Neutrophil (primary cell): ENCODE data around the gene SPDL1.

Experiments used
- H3K27ac ChIP-seq: fragments of 200-600 bp; sonication (generic); 2 replicates; pipeline ENCODE4 v1.5.1; 2016; ENCODE audit warnings: mild to moderate bottlenecking, moderate library complexity
- H3K27me3 ChIP-seq: fragments of 200-600 bp; sonication (generic); 2 replicates; pipeline ENCODE4 v1.6.0; 2016; ENCODE audit warnings: mild to moderate bottlenecking
- H3K36me3 ChIP-seq: fragments of 200-600 bp; sonication (generic); 2 replicates; pipeline ENCODE4 v1.5.1; 2017
- H3K4me1 ChIP-seq, 2 experiments: fragments of 200-600 bp in 1 of 2; sonication (generic) in 1 of 2; 1 replicate in 1 of 2; 2 replicates in 1 of 2; pipeline versions ENCODE4 v1.5.1 to v1.6.1; 2013 to 2016; ENCODE audit warnings: low read depth in 1 of 2, low read length in 1 of 2, mild to moderate bottlenecking in 1 of 2, moderate library complexity in 1 of 2; ENCODE audit not compliant: control insufficient read depth in 1 of 2, insufficient read depth in 1 of 2
- H3K4me3 ChIP-seq, 2 experiments: fragments of 200-600 bp in 1 of 2; sonication (generic) in 1 of 2; 1 replicate in 1 of 2; 2 replicates in 1 of 2; pipeline ENCODE4 v1.5.1; 2013 to 2016; ENCODE audit warnings: low read depth in 1 of 2, low read length in 1 of 2, mild to moderate bottlenecking in 1 of 2, moderate library complexity in 1 of 2
- H3K9me3 ChIP-seq: fragments of 200-600 bp; sonication (generic); 2 replicates; pipeline ENCODE4 v1.5.1; 2016
- TF ChIP-seq, protein P1 (sequence below): fragments of 200-600 bp; sonication (generic); IDR thresholded peaks from 2 replicates; pipeline ENCODE4 v1.5.1; 2016; ENCODE audit warnings: antibody characterized with exemption

The SPDL1 gene

GRCh38 chr5:169583101-169583423 is 511 bp upstream of the SPDL1 start:
- TF ChIP-seq, protein P1, sequence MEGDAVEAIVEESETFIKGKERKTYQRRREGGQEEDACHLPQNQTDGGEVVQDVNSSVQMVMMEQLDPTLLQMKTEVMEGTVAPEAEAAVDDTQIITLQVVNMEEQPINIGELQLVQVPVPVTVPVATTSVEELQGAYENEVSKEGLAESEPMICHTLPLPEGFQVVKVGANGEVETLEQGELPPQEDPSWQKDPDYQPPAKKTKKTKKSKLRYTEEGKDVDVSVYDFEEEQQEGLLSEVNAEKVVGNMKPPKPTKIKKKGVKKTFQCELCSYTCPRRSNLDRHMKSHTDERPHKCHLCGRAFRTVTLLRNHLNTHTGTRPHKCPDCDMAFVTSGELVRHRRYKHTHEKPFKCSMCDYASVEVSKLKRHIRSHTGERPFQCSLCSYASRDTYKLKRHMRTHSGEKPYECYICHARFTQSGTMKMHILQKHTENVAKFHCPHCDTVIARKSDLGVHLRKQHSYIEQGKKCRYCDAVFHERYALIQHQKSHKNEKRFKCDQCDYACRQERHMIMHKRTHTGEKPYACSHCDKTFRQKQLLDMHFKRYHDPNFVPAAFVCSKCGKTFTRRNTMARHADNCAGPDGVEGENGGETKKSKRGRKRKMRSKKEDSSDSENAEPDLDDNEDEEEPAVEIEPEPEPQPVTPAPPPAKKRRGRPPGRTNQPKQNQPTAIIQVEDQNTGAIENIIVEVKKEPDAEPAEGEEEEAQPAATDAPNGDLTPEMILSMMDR, result no peak
- peaks cover 14 to 21% of the 10 kb centered on the region in 2 experiments for H3K4me1 ChIP-seq
- H3K36me3 ChIP-seq, result no peaks in the 10 kb centered on the region
- peaks cover 31% of the 10 kb centered on the region for H3K27me3 ChIP-seq
- peak overlapping the region; percentile 83 to 91 for H3K4me3 ChIP-seq
- no peak overlapping the region for H3K27ac ChIP-seq
- no peaks in the 10 kb centered on the region for H3K9me3 ChIP-seq

- Histone ChIP-seq H3K27ac (no peak overlapping the region), H3K4me1 (peaks cover 14 to 21% of the 10 kb centered on the region in 2 experiments), H3K9me3 (no peaks in the 10 kb centered on the region), H3K27me3 (peaks cover 13% of the 10 kb centered on the region), H3K36me3 (no peaks in the 10 kb centered on the region), H3K4me3 (no peak overlapping the region)
- TF ChIP-seq, protein P1, result no peak
Observed at GRCh38 chr5:169584998-169585451, 1.5 kb downstream of the SPDL1 start.

- TF ChIP-seq, protein P1, result no peak
- Histone ChIP-seq H3K27ac (no peak overlapping the region), H3K27me3 (no peaks in the 10 kb centered on the region), H3K36me3 (peaks cover 36% of the 10 kb centered on the region), H3K9me3 (no peaks in the 10 kb centered on the region), H3K4me3 (no peak overlapping the region), H3K4me1 (no peaks in the 10 kb centered on the region)
Observed at GRCh38 chr5:169590602-169591001, 7.0 kb downstream of the SPDL1 start.

- TF ChIP-seq, protein P1, result no peak
- no peak overlapping the region for H3K27ac ChIP-seq
- H3K9me3 ChIP-seq, result no peaks in the 10 kb centered on the region
- H3K4me1 ChIP-seq, result no peaks in the 10 kb centered on the region
- H3K36me3 ChIP-seq, result peaks cover 43% of the 10 kb centered on the region
- no peaks in the 10 kb centered on the region for H3K27me3 ChIP-seq
- H3K4me3 ChIP-seq, result no peak overlapping the region
Observed at GRCh38 chr5:169591636-169592035, 8.1 kb downstream of the SPDL1 start.

- no peaks in the 10 kb centered on the region for H3K9me3 ChIP-seq
- H3K4me1 ChIP-seq, result no peaks in the 10 kb centered on the region
- no peaks in the 10 kb centered on the region for H3K27me3 ChIP-seq
- H3K27ac ChIP-seq, result no peak overlapping the region
- no peak overlapping the region for H3K4me3 ChIP-seq
- peaks cover 43% of the 10 kb centered on the region for H3K36me3 ChIP-seq
- TF ChIP-seq, protein P1, result no peak
Observed at GRCh38 chr5:169592937-169593650, 9.5 kb downstream of the SPDL1 start.
